Heart right ventricle (tissue), 16 donors: ENCODE data around the gene PTPRN2. TPM values are rescaled to one million over a fixed set of nuclear protein-coding genes. Genes with fewer than 3 reads are reported as not detected.

ENCODE experiments used
- ATAC-seq, 8 donors: fragments of 200-7000 bp; cut with Tn5 transposase; one replicate each; pipeline ENCODE4 v1.9.1; 2020; ENCODE audit warnings: mild to moderate bottlenecking in 8 of 8, moderate library complexity in 8 of 8, moderate number of reproducible peaks in 1 of 8
- DNase-seq, 2 donors: peaks; one replicate each; pipeline ENCODE4 v3.0.0-alpha.2; 2020
- H3K27ac ChIP-seq, 10 donors: fragments of 200-600 bp; sonication (generic) in 2 of 10; one replicate each; pipeline versions ENCODE4 v1.5.0 to v1.8.0; 2020 to 2022; ENCODE audit warnings: mild to moderate bottlenecking in 3 of 10
- H3K27me3 ChIP-seq, 7 donors: fragments of 200-600 bp; one replicate each; pipeline ENCODE4 v1.8.0; 2021 to 2022; ENCODE audit warnings: mild to moderate bottlenecking in 2 of 7
- H3K36me3 ChIP-seq, 9 donors: fragments of 200-600 bp; sonication (generic) in 1 of 9; one replicate each; pipeline versions ENCODE4 v1.5.0 to v1.8.0; 2020 to 2022; ENCODE audit warnings: mild to moderate bottlenecking in 2 of 9
- H3K4me1 ChIP-seq, 9 donors: fragments of 200-600 bp; sonication (generic) in 1 of 9; one replicate each; pipeline versions ENCODE4 v1.5.0 to v1.8.0; 2020 to 2022; ENCODE audit warnings: mild to moderate bottlenecking in 4 of 9
- H3K4me3 ChIP-seq, 10 donors: fragments of 200-600 bp; sonication (generic) in 2 of 10; one replicate each; pipeline versions ENCODE4 v1.5.0 to v1.8.0; 2020 to 2022; ENCODE audit warnings: mild to moderate bottlenecking in 7 of 10, moderate library complexity in 2 of 10
- H3K9me3 ChIP-seq, 11 donors: fragments of 200-600 bp in 10 of 11; sonication (generic) in 2 of 11; one replicate each; pipeline versions ENCODE4 v1.5.0 to v1.8.0; 2013 to 2022; ENCODE audit warnings: mild to moderate bottlenecking in 2 of 11, control low read depth in 1 of 11, moderate library complexity in 1 of 11
- WGBS, 2 donors: extraction: QIAGEN DNeasy Blood & Tissue Kit; methylation state at CpG; one replicate each; pipeline ENCODE4 v1.1.7; 2013; ENCODE audit warnings: inconsistent platforms in 1 of 2; 5-methylcytosine and 5-hydroxymethylcytosine counted together
- intact Hi-C, 10 donors: fragments of 100-400 bp; cut with DNase I; formaldehyde crosslinking; loops; one replicate each; pipeline versions ENCODE4 v1.11.1 to v1.14.2; 2022
- polyA plus RNA-seq, 2 donors: library from polyadenylated mRNA; stranded (reverse); fragments of 200-250 nt; gene quantifications; one replicate each; pipeline ENCODE4 v1.2.3, GENCODE V29; 2013
- total RNA-seq, 10 donors: library from RNA; stranded (reverse); fragmentation: NEBNext Ultra II Directional in 3 of 10; extraction: Animal tissue kit (Norgen Biotek cat#: 25700) in 3 of 10; gene quantifications; one replicate each; pipeline versions ENCODE4 v1.2.1 to v1.2.4, GENCODE V29; 2021 to 2023
- TF ChIP-seq, protein P1 (sequence below), 9 donors: fragments of 200-600 bp; sonication (generic) in 2 of 9; IDR thresholded peaks; one replicate each; pipeline versions ENCODE4 v1.5.0 to v1.8.0; 2021 to 2022; ENCODE audit warnings: antibody characterized with exemption in 9 of 9, mild to moderate bottlenecking in 5 of 9, moderate library complexity in 1 of 9
- donor health status: Arrhythmogenic right ventricular cardiomyopathy.
- donor health status: ischemic (EF 13 %, LVEDD 7.1; RV severe dilation, severe dysfunction).
- donor health status: healthy with polysubstance abuse.
- donor health status: DM: no; HTN: yes; CAD: no.
- donor health status: DM: no; HTN: no; CAD: no.
- donor health status: ischemic (EF 25% LVEDD 6.9; RV normal size, moderate dysfunction).
- donor health status: ischemic (EF 25% LVEDD 5.7; RV mildly dilated, moderate dysfunction).
- donor health status: healthy.
- donor health status: DM: yes; HTN: yes; CAD: no.
- donor health status: Ischemic cardiomyopathy.
- donor health status: ischemic (EF 35%, LVEDD 5.7; RV mildly dilated, moderate dysfunction).
- donor health status: nonischemic (EF 11% LVEDD 7.7; RV severe dilation, severe dysfunction).
- donor health status: DM: yes; HTN: yes; CAD: no.
- donor health status: PGD.
- donor health status: ischemic (EF 29% LVEDD 5.4; RV normal size, mild dysfunction).
- donor health status: nonischemic (EF 23%, LVEDD 6.1; RV moderate dilation, normal function).

The PTPRN2 gene
- total and polyA plus RNA-seq, 12 donors, result 0.82 to 1.8 (median 1.3) TPM

DNA sequence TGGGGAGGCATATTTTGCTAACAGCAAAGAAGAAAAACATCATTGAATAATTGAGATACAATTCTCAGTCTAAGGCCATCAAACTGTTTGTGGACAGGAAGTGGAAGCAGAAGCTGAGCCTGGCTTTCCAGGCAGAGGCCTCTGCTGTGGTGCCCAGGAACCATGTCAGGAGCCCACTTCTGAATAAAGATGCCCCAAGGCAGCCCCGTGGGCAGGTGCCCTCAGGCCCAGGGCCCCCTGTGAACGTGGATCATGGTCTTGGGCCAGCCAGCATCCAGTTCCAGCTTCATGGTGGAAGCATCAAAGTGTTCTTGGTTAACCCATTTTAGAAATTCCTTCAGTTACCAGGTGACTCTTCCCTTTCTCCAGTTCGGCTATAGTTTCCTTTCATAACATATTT lies 346.8 kb downstream of the PTPRN2 start:
- intact Hi-C loops, result no loop called here
- Histone ChIP-seq H3K27ac (no peak overlapping the region), H3K36me3 (no peaks in the 10 kb centered on the region), H3K9me3 (peaks cover 0 to 13% (median 0%) of the 10 kb centered on the region in 11 donors), H3K27me3 (peaks cover 0 to 6% (median 0%) of the 10 kb centered on the region in 7 donors), H3K4me3 (no peak overlapping the region), H3K4me1 (no peaks in the 10 kb centered on the region)
- TF ChIP-seq, protein P1, sequence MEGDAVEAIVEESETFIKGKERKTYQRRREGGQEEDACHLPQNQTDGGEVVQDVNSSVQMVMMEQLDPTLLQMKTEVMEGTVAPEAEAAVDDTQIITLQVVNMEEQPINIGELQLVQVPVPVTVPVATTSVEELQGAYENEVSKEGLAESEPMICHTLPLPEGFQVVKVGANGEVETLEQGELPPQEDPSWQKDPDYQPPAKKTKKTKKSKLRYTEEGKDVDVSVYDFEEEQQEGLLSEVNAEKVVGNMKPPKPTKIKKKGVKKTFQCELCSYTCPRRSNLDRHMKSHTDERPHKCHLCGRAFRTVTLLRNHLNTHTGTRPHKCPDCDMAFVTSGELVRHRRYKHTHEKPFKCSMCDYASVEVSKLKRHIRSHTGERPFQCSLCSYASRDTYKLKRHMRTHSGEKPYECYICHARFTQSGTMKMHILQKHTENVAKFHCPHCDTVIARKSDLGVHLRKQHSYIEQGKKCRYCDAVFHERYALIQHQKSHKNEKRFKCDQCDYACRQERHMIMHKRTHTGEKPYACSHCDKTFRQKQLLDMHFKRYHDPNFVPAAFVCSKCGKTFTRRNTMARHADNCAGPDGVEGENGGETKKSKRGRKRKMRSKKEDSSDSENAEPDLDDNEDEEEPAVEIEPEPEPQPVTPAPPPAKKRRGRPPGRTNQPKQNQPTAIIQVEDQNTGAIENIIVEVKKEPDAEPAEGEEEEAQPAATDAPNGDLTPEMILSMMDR (IDR thresholded peaks at IDR 0.05), result no peak
- DNase-seq, result no peak
- WGBS, 2 donors, result 57 to 78% methylated on average over 3 of the region's 3 CpGs
- ATAC-seq, result no peak

DNA sequence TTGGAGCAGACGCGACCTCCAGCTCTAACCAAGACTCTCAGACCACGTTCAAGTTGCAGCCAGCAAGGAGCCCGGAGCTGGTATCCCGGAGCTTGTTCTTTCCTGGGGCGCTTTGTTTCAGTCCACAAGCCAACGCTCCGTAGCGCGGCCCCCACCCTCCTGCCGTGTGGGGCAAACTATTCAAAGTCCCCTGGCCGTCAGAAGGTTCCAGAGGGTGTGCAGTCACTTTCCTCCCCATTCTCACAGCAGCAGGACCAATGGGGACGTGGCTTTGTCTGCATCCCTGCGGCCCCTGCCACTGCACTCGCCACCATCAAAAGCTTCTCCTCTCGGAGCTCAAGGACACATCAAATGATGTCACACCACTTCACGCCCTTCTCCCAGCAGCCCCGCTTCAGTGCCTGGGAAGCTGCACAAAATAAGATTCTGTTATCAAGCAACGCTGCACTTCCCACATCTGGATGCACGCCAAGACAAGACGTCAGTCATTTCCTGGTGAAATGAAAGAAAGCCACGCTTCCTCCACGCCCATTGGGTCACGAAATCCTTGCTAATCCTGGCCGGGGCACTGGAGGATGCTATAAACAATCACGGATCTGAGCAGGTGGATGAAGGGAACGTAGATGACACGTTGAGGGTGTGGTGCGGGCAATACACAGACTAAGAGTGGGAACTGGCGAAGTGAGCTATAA lies 348.2 kb downstream of the PTPRN2 start:
- peak in 1 of 2 donors; percentile 66 for DNase-seq
- H3K36me3 ChIP-seq, result no peaks in the 10 kb centered on the region
- TF ChIP-seq, protein P1 (IDR thresholded peaks at IDR 0.05), result no peak
- 52 to 60% methylated on average over 30 of the region's 30 CpGs for WGBS, 2 donors
- peak in 6 of 8 donors; percentile 25 to 79 (median 70) for ATAC-seq
- no peaks in the 10 kb centered on the region for H3K4me1 ChIP-seq
- H3K27ac ChIP-seq, result peak overlapping the region in 5 of 10 donors; percentile 30 to 60 (median 48)
- peak overlapping the region in 3 of 10 donors; percentile 6 to 33 (median 20) for H3K4me3 ChIP-seq
- H3K9me3 ChIP-seq, result peaks cover 0 to 16% (median 0%) of the 10 kb centered on the region in 11 donors
- intact Hi-C loops, result no loop called here
- peaks cover 0 to 6% (median 0%) of the 10 kb centered on the region in 7 donors for H3K27me3 ChIP-seq

DNA sequence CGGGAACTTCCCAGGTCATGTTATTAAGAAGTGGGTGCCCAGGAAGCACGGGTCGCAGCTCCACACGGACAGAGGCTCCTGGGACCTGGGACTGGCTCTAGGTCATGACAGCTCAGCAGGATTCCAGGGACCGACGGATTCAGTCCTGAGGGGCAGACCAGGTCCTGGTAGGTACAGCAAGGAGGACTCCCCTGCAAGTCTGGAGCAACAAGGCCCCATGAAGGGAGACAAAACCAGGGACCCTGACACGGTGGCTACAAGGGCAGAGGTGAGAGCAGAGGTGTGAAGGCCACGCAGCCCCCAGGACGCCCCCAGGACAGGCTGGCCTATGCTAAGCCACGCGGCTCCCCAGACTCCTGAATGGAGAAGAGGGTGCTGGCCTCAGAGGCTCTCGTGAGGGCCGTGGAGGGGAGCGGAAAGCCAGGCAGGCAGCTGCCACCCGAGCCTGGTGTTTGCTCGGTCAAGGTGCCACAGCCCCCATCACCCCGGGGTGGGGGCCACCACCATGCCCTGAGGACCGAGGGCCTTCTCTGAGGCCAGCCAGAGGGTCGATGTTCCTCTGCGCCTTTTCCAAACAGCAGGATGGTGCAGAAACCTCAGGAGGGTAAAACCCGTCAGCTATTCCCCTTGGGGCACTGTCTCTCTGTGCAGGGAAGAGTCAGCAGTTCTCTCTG lies 348.9 kb downstream of the PTPRN2 start:
- ATAC-seq (peak in 1 of 8 donors; percentile 25), DNase-seq (no peak)
- Histone ChIP-seq H3K4me1 (no peaks in the 10 kb centered on the region), H3K36me3 (no peaks in the 10 kb centered on the region), H3K27me3 (peaks cover 0 to 6% (median 0%) of the 10 kb centered on the region in 7 donors), H3K27ac (peak overlapping the region in 5 of 10 donors; percentile 30 to 60 (median 48)), H3K4me3 (peak overlapping the region in 2 of 10 donors; percentile 20 to 33), H3K9me3 (peaks cover 0 to 16% (median 0%) of the 10 kb centered on the region in 11 donors)
- TF ChIP-seq, protein P1 (IDR thresholded peaks at IDR 0.05), result no peak
- WGBS, 2 donors, result 72 to 76% methylated on average over 21 of the region's 21 CpGs
- intact Hi-C loops, result no loop called here

DNA sequence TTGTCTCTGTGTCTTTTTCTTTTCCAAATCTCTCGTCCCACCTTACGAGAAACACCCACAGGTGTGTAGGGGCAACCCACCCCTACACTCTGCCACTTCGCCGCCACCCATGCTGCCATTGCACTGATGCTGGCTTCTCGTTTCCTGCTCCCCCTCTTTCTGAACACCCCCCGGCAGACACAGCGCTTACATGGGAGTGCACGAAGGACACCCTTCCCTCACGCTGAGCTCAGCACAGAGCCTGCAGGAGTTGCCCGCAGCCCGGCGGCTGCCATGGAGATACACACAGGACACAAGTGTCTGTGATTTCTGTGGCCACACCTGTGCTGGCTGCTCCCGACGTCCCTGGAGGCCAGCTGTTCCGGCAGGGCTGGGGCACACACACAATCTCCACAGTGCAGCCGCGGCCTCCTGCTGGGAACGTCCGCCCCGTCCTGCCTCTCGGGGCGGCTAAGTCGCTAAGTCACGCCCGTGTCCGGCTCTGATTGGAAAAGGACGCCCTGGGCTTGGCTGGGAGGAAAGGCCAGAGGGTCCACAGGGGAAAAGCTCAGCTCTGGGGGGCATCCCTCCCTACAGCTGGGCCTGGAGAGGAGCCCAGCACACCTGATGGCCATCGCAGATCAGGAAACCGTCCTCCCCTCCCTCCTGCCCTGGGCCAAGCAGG lies 349.8 kb downstream of the PTPRN2 start:
- intact Hi-C loops, result no loop called here
- H3K27ac ChIP-seq, result peak overlapping the region in 2 of 10 donors; percentile 34 to 58
- H3K9me3 ChIP-seq, result peaks cover 0 to 24% (median 0%) of the 10 kb centered on the region in 11 donors
- no peaks in the 10 kb centered on the region for H3K36me3 ChIP-seq
- DNase-seq (peak in 1 of 2 donors; percentile 14), ATAC-seq (peak in 6 of 8 donors; percentile 38 to 75 (median 57))
- no peak overlapping the region for H3K4me3 ChIP-seq
- peaks cover 0 to 4% (median 0%) of the 10 kb centered on the region in 7 donors for H3K27me3 ChIP-seq
- 69 to 79% methylated on average over 27 to 29 of the region's 29 CpGs for WGBS, 2 donors
- H3K4me1 ChIP-seq, result no peaks in the 10 kb centered on the region
- TF ChIP-seq, protein P1 (IDR thresholded peaks at IDR 0.05), result no peak
